Astrocyte (in vitro differentiated cells and primary cell): ENCODE results near the gene DCAF5.

Experiments used
- EZH2 ChIP-seq: IDR thresholded peaks from 2 replicates; pipeline ENCODE4 v1.6.1; 2012; ENCODE audit warnings: mild to moderate bottlenecking, low read length, inconsistent platforms; ENCODE audit not compliant: insufficient read depth
- TF ChIP-seq, protein P1 (sequence below): IDR thresholded peaks from 2 replicates; pipeline ENCODE4 v1.5.1; 2011; ENCODE audit warnings: low read depth, mild to moderate bottlenecking, inconsistent platforms, low read length, moderate library complexity; ENCODE audit not compliant: insufficient read depth

- TF ChIP-seq, protein P1, sequence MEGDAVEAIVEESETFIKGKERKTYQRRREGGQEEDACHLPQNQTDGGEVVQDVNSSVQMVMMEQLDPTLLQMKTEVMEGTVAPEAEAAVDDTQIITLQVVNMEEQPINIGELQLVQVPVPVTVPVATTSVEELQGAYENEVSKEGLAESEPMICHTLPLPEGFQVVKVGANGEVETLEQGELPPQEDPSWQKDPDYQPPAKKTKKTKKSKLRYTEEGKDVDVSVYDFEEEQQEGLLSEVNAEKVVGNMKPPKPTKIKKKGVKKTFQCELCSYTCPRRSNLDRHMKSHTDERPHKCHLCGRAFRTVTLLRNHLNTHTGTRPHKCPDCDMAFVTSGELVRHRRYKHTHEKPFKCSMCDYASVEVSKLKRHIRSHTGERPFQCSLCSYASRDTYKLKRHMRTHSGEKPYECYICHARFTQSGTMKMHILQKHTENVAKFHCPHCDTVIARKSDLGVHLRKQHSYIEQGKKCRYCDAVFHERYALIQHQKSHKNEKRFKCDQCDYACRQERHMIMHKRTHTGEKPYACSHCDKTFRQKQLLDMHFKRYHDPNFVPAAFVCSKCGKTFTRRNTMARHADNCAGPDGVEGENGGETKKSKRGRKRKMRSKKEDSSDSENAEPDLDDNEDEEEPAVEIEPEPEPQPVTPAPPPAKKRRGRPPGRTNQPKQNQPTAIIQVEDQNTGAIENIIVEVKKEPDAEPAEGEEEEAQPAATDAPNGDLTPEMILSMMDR = no peak
- no peak for TF ChIP-seq EZH2
Observed at GRCh38 chr14:69093631-69094421, 59.1 kb downstream of the DCAF5 start.
